Esophagus muscularis mucosa (tissue), 4 donors: ENCODE results near the gene CD244.

ENCODE experiments used
- CTCF ChIP-seq, 3 experiments: fragments of 200-600 bp in 2 of 3; fragments of 450-650 bp in 1 of 3; sonication (generic) in 2 of 3; IDR thresholded peaks; one replicate each; pipeline ENCODE4 v1.5.1; 2017 to 2019; ENCODE audit warnings: antibody characterized with exemption in 3 of 3, mild to moderate bottlenecking in 2 of 3, moderate library complexity in 1 of 3
- EP300 ChIP-seq: sonication (generic); formaldehyde crosslinking; IDR thresholded peaks from one replicate; pipeline ENCODE4 v1.6.1; 2017; ENCODE audit warnings: antibody characterized with exemption
- POLR2A ChIP-seq: fragments of 450-650 bp; IDR thresholded peaks from one replicate; pipeline ENCODE4 v1.6.1; 2017; ENCODE audit warnings: antibody characterized with exemption, moderate library complexity, mild to moderate bottlenecking, low read depth

GRCh38 chr1:160836981-160837557, 25.6 kb downstream of the CD244 start:
- TF ChIP-seq CTCF (IDR thresholded peaks at IDR 0.05) (no peak), POLR2A (no peak), EP300 (no peak)
